Measurements from ENCODE around the gene SCFD2.
A peak's percentile ranks its signal among the peaks of the same experiment; 100 is the strongest.
"Not testable (repeated sequence)": the region's sequence is repeated elsewhere in the genome, so short reads cannot be mapped to it uniquely, and the experiment has no call there.

Gene SCFD2

DNA sequence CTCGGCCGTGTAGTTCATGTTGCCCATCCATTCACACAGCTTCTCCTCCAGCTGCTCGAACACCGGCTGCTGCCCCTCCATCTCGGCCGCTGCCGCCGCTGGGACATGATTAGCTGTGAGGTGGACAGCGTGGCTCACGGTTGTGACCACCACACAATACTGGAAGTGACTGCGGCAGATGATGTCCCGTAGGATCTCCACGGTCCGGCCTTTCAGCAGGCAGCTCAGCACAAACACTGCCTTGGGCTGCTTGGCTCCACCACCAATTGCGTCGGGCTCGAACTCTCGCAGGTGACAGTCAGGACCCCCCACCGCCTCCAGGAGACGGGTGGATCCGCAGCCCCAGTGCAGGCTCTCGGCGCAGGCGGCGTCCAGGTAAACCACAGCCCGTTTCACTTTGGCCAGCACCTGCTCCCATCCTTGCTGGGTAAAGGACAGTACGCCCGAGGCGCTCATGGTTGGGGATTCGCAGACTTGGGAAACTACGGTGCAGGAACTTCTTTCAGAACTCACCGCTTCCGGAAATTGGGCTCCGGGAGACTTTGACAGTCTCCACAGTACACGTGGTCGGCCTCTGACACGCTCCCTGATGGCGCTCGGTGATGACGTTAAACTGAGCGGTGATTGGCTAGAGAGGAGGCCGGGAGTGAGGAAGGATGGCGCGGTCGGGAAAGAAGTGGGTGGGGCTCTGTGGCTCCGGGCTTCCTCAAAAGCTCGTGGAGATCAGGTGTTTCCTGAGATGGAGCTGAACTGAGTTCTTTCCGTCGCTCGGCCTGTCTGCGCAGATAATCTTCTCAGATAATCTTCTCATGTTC, at the start of gene SCFD2:
SCFD2 (minus strand) TSS at position 576 of the 815 bp plus-strand sequence.
- DNase-seq (ENCODE audit: low spot score) = peak; percentile 98

DNA sequence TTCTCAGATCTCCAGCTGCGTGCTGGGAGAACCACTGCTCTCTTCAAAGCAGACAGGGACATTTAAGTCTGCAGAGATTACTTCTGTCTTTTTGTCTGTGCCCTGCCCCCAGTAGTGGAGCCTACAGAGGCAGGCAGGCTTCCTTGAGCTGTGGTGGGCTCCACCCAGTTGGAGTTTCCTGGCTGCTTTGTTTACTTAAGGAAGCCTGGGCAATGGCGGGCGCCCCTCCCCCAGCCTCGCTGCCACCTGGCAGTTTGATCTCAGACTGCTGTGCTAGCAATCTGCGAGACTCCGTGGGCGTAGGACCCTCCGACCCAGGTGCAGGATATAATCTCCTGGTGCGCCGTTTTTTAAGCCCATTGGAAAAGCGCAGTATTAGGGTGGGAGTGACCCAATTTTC, 43.6 kb upstream of the SCFD2 start:
- not testable (repeated sequence) for DNase-seq (ENCODE audit: low spot score)

DNA sequence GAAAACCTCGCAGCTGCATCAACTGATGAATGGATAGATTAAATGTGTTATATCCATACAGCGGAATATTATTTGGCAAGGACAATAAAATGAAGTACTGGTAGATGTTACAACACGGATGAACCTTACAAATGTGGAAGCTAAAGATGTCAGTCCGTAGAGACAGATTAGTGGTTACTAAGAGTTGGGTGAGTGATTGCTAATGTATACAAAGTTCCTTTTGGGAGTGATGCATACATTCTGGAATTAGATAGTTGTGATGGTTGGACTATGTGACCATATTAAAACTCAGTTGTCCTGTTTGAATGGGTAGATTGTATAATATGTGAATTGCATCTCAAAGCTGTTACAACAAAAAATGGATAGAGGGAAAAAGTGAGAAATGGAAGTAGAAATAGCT, 14.4 kb upstream of the SCFD2 start:
- DNase-seq (ENCODE audit: low spot score) = no peak

DNA sequence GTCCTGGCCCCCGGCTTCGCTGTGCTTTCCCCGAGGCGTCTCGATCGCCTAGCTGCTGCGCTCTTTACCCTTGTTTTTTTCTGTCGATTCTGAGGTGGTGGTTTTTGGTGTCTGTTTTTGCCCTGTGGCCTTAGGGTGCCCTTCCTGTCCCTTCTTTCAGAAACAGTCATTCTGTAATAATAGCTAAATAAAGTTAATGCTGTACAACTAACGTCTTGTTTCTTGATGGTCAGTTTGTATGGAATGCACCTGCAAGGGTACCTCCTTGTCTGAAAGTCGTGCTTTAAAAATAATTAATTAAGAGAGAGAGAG, 12.3 kb upstream of the SCFD2 start:
- no peak for DNase-seq (ENCODE audit: low spot score)

DNA sequence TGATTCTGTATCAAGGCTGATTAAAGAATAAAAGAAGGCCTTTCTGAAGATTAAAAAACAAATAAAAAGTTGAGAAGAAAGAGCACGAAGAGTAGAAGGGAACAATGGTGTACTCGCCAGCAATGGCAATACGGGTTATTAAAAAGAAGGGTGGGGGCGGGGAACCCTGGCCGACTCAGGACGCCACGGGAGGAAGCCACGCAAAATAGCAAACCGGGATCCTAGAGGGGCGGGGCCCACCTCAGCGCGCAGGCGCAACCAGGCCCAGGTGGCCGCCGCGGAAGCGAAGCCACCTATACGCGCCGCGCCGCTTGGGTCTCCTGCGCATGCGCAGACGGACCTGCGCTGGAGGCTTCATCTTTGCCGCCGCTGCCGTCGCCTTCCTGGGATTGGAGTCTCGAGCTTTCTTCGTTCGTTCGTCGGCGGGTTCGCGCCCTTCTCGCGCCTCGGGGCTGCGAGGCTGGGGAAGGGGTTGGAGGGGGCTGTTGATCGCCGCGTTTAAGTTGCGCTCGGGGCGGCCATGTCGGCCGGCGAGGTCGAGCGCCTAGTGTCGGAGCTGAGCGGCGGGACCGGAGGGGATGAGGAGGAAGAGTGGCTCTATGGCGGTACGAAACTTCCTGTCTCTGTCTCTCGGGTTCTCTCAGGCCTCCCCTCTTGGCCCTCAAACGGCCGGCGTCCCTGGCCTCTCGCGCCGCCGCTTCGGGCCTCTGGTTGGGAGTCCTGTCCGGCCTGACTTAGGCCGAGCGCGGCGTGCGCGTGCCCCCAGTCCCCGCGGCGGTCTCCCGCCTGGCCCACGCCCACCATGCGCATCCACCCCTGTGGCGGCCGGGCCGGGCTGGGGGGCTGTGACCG, 11.7 kb upstream of the SCFD2 start, which contains the start of gene FIP1L1:
FIP1L1 (plus strand) TSS at position 323 of the 852 bp plus-strand sequence; CDS start at position 521, 198 bp downstream.
- peak; percentile 96 for DNase-seq (ENCODE audit: low spot score)

DNA sequence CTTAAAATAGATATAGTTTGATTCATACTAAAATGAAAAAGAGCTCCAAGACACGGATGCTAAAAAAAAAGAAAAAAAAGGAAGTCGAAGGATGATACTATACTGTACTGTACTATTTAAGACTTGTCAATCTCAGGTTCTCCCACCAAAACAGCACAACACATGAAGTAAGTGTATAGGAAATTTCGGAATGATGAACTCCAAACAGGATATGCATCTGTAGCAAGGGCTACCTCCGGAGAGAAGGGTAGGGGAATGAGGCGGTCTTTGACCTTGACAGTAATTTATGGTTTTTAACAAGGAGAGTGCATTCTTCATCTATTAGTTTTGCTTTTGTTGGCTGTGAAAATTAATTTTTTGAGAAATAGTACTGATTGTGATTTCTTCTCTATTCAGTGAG, 11.0 kb upstream of the SCFD2 start:
- no peak for DNase-seq (ENCODE audit: low spot score)

DNA sequence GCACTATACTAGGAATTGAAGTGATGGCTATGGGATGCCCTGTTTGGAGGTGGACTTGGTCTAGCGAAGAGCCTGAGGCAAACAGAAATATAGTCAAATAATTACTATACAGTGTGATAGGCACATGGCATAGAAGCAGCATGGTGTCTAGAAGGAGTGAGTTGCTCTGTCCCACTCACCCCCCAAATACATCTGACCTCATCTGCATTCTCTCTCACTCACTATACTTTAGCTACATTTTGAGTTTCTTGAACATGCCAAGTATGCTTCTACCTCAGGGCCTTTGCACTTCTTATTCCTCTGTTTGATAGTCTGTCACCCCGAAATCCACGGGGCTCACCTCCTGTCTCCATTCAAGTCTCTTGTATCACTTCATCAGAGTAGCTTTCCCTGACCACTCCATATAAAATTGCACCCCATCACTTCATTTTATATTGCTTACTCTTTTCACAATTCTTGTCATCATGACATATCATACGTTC, 9.0 kb upstream of the SCFD2 start:
- no peak for DNase-seq (ENCODE audit: low spot score)

DNA sequence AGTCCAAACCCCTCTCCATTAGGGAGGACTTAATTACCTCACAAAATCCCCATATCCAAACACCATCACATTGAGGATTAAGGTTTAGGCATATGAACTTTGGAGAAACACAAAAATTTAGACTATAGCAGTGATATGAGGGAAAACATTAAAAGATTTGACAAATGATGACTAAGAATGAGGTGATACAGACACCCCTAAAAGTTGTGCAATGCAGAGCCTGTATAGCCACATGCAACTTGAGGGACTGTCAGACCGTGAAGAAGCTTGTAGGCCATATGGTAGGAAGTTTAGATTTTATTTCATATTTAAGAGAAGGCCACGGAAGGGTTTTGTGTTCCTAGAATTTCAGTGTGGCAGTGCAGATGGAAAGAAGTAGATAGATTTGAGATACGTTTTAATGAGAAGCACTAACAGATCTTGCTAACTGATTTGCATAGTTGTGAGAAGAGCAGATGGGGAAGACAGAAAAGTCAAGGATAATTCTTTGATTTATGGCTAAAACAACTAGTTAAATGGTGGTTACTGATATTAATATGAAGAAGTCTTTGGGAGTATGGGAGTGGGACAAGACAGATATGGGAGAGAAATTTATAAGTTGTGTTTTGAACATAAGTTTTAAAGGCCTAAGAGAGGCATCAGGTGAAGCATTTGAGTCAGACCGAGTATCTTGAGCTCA, 6.1 kb upstream of the SCFD2 start:
- DNase-seq (ENCODE audit: low spot score) = no peak

DNA sequence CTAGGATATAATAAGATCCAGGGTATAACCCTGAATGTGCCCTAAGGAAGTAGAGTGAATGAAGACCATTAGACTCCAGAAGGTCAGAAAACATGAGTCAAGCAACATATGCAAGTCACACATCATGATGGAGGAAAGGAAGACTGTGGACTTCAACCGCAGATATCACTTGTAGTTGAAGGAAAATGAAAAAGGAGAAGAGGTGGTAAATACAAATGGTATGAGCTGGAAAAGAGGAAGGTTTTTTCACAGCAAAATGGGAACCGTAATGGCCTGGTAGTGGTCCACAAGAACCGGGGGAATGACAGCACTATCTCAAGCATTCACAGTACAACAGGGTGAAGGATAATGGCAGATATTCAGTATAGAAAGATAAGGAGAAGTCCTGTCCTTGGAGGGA, 5.2 kb upstream of the SCFD2 start:
- no peak for DNase-seq (ENCODE audit: low spot score)

DNA sequence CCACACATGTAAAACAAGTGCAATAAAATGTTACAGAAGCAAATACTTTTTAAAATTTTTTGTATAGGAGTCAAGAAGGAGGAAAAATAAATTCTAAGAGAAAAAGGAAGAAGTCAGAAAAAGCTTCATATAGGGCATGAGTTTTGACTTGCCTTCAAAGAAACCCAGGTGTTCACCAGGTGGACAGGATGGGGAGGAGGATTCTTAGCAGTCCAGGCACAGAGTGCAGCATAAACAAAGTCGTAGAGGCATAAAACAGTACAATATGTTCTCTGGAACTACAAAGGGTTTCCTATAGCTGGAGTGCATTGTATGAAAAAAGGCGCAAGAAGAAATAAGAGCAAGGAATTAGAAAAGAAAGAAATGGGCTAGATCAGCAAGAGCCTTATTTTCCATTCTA, 1.9 kb upstream of the SCFD2 start:
- DNase-seq (ENCODE audit: low spot score) = no peak

DNA sequence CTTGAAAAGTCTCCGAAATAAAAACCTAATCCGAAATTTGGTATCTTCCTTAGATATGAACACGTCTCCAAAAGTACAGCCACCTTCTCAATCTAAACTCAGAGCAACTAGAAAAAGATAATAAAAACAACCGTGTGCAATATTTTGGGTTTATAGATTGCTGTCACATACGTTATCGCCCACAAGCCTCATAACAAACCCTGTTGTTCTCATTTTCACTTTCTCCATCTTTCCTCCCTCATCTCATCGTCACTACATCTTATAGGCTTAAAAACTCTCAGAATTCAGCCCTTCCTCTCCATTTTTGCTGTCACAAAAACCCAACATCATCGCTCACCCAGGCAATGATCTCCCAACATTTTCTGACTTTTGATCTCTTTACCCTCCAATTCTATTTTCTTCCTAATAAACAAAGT, 448 bp upstream of the SCFD2 start:
- DNase-seq (ENCODE audit: low spot score) = no peak

DNA sequence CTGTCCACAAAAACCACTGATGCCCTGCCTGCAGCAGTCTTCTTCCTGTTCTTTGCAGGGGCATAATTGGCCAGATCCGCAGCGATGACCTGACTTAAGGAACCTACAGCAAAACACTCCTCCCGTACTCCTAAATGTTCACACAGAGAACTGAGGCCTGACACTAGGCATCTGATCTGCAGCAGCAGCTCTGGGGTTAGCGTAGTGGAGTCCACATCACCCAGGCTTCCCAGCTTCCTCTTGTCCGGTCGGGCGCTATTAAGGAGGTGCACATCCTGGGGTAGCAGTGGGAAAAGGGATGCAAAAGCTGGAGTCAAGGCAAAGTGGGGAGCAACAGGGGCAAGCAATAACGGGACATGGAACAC, 758 bp downstream of the SCFD2 start:
- DNase-seq (ENCODE audit: low spot score) = peak; percentile 16

DNA sequence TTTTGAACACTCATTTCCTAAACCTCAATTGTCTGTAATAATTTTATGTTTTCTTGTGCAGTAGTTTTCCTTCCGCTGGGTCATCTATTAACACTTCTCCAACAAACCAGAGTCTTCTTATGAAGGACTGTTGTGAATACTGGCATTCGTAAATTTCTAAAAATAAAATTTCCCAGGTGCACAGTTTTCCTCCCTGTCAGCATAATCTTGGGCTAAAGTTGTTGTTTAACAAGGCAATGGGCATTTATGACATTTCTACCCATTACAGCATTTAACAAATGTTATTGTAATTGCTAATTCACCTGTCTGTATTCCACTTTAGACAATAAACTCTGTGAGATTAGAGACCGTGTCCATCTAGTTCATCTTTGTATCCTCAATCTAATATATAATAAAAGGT, 1.2 kb downstream of the SCFD2 start:
- DNase-seq (ENCODE audit: low spot score) = no peak

DNA sequence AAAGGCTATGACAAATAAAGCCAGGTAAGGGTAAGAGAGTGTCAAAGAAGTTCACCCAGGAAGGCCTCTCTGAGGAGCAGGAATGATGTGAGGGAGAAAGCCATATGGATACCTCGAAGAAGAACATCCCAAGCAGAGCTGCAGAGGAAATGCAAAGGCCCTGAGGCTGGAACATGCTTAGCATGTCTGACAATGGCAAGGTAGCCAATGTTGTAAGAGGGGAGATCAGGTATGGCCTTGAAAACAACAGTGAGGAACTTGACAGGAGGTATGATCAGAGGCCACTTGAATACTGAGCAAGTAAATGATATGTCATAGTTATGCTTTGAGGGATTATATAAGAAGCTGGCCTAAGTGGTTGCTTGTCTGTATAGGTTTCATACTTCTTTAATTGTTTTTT, 3.8 kb downstream of the SCFD2 start:
- DNase-seq (ENCODE audit: low spot score) = no peak

DNA sequence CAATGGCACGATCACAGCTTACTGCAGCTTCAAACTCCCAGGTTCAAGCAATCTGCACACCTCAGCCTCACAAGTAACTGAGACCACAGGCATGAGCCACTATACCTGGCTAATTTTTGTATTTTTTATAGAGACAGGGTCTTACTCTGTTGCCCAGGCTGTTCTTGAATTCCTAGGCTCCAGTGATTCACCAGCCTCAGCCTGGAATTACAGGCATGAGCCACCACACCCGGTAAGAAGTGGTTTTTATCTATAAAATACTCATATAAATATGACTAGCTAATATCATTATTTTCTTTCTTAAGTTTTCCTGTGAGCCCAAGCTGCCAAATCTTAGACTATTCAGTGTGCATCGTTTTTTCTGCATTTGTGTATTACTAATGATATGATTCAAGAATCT, 4.4 kb downstream of the SCFD2 start:
- no peak for DNase-seq (ENCODE audit: low spot score)

DNA sequence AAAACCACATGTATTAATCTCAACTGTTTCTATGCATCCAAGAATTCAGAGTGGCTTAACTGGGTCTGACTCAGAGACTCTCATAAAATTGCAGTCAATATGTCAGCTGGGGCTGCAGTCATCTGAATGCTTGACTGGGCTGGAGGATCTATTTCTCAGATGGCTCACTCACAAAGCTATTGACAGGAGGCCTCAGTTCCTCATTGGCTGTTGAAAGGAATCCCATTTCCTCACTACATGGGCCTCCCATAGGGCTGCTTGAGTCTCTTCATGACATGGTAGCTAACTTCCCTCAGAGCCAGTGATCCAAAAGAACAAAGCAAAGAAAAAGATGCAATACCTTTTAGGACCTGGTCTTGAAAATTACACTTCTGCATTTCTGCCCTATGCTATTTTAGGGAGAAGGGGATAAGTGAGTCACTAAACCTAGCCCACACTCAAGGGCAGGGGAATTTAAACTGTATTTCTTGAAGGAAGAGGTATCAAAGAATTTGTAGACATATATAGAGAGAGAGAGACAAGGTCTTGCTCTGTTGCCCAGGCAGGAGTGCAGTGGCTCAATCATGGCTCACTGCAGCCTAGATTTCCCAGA, 9.8 kb downstream of the SCFD2 start:
- DNase-seq (ENCODE audit: low spot score) = no peak

DNA sequence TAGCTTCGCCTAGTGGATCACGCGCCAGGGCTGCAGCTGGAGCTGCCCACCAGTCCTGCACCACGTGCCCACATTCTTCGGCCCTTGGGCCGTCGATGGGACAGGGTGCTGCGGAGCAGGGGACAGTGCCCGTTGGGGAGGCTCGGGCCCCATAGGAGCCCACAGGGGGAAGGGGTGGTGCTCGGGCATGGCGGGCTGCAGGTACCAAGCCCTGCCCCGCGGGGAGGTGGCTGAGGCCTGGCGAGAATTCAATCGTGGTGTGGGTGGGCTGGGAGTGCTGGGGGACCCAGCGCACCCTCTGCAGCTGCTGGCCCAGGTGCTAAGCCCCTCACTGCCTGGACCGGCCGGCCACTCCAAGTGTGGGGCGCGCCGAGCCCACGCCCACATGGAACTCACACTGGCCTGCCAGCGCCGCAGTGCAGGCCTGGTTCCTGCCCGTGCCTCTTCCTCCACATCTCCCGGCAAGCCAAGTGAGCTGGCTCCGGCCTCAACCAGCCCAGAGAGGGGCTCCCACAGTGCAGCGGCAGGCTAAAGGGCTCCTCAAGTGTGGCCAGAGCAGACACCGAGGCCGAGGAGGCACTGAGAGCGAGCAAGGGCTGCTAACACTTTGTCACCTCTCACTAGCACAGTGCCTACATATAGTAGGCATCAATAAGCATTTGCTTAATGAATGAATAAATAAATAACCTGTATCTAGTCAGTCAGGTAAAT, 11.7 kb downstream of the SCFD2 start:
- DNase-seq (ENCODE audit: low spot score) = no peak

DNA sequence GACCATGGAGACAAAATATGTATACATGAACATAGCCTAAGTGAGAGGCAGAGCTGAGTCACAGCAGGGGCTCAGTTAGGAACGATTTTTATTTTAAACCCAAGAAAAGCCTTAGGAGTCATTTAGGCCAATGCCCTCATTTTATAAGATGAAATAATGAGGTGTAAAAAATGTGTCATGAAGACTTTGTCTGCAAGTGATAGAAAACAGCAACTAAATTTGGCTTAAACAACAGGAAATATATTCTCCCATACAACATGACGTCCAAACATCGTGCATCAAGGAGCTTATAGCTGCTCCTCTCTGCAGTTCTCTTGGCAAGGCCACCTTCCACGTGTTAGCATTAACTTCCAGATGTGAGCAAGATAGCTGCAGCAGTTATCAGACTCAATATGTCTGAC, 16.8 kb downstream of the SCFD2 start:
- no peak for DNase-seq (ENCODE audit: low spot score)

DNA sequence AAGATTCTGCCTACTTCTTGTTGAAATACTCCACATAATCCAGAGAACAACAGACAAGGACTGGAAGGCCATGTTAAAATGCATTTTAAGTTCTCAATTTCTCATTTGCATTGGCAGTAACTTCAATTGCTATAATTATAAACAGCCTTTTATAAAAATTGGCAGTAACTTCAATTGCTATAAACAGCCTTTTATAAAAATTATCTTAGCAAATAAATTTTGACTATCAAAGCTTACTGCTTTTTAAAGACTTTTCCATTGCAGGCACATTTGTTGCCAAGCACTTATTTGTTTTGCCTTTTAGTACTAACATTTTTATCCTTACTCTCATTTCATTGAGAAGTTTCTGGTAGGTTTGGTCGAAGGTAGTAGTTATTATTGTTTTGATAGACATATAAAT, 17.8 kb downstream of the SCFD2 start:
- no peak for DNase-seq (ENCODE audit: low spot score)

DNA sequence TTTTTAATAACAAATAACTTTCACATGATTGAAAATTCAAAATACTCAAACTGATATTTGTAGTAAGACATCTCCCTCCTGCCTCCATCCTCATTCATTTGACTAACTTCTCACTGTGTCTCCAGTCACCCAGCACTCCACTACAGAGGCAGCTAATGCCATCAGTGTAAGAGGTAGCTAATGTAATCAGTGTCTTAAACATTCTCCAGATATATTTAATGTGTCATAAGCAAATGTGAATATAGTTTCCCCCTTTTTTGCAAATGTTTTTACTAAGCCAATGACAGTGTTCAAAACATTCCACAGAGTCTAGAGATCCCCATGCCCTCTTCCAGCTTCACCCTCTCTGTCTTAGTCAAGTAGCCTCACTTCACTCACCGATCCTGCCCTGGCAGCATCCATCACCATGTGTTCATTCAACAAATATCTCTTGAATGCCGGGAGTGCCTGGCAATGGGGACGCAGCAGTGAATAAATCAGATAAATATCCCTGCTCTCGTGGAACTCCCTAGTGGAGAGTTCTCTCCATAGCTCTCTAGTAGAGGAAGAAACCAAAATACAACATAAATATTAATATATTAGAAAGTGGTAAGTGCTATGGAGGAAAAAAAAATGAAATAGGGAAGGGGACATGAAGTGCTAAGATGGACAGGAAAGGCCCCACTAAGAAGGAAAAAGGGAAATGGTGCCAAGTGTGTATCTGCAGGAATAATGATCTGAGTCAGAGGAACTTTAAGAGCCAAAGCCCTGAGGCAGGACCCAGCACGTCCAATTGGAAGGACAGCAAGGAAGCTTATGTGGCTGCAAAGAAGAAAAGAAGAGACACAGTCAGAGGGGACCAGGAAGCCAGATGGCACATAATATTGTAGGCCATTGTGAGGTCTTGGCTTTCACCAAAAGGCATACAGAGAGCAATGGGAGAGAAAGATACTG, 18.7 kb downstream of the SCFD2 start:
- DNase-seq (ENCODE audit: low spot score) = no peak

DNA sequence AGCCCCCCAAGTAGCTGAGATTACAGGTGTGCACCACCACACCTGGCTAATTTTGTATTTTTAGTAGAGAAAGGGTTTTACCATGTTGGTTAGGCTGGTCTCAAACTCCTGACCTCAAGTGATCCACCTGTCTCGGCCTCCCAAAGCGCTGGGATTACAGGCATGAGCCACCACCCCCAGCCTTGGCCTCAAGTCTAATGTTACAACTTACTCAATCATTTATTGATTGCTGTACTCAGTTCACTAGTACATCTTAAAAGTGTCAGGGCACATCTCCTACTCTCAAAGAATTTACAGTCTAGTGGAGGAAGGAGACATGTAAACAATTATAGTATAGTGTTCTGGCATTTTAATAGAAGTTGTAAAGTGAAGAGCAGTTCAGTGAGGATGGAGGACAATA, 19.5 kb downstream of the SCFD2 start:
- DNase-seq (ENCODE audit: low spot score) = not testable (repeated sequence)
